Adrenal gland (tissue), 12 donors: Measurements from ENCODE around the gene PERCC1. TPM values are rescaled to one million over a fixed set of nuclear protein-coding genes. Genes with fewer than 3 reads are reported as not detected.

ENCODE experiments used
- DNase-seq, 7 donors: peaks; one replicate each; pipeline ENCODE4 v3.0.0-alpha.2; 2019 to 2020
- H3K27ac ChIP-seq, 5 donors: fragments of 200-600 bp; sonication (generic) in 4 of 5; 1 replicate in 3 of 5; 2 replicates in 2 of 5; pipeline versions ENCODE4 v1.5.1 to v1.8.0; 2016 to 2020; ENCODE audit warnings: mild to moderate bottlenecking in 1 of 5
- H3K27me3 ChIP-seq: fragments of 200-600 bp; 2 replicates; pipeline ENCODE4 v1.8.0; 2021
- H3K36me3 ChIP-seq, 2 donors: fragments of 200-600 bp; replicated peaks in 1 of 2; 1 replicate in 1 of 2; 2 replicates in 1 of 2; pipeline versions ENCODE4 v1.5.1 to v1.8.0; 2018 to 2022
- H3K4me1 ChIP-seq, 2 donors: fragments of 200-600 bp; replicated peaks in 1 of 2; 1 replicate in 1 of 2; 2 replicates in 1 of 2; pipeline versions ENCODE4 v1.5.1 to v1.8.0; 2018 to 2021
- H3K4me3 ChIP-seq, 4 donors: fragments of 200-600 bp; sonication (generic) in 3 of 4; one replicate each; pipeline ENCODE4 v1.5.1; 2016 to 2018
- H3K9me3 ChIP-seq, 3 donors: fragments of 200-600 bp; sonication (generic) in 1 of 3; replicated peaks in 1 of 3; 1 replicate in 2 of 3; 2 replicates in 1 of 3; pipeline versions ENCODE4 v1.5.1 to v1.8.0; 2016 to 2021
- POLR2A ChIP-seq, 2 donors: fragments of 450-650 bp; IDR thresholded peaks; one replicate each; pipeline ENCODE4 v1.6.1; 2017; ENCODE audit warnings: antibody characterized with exemption in 2 of 2, mild to moderate bottlenecking in 2 of 2, moderate library complexity in 1 of 2
- WGBS, 4 donors: extraction: QIAGEN DNeasy Blood & Tissue Kit in 2 of 4; methylation state at CpG; one replicate each; pipeline versions ENCODE4 v1.1.5 to v1.1.7; 2013 to 2017; 5-methylcytosine and 5-hydroxymethylcytosine counted together
- intact Hi-C, 2 donors: fragments of 100-400 bp; cut with DNase I; formaldehyde crosslinking; loops; one replicate each; pipeline versions ENCODE4 v1.14.1 to v1.15.0; 2022 to 2023
- polyA plus RNA-seq, 3 donors: library from polyadenylated mRNA; stranded (reverse); fragments of 200-250 nt in 2 of 3; fragments of 350-450 nt in 1 of 3; fragmentation: Illumina TruSeq in 1 of 3; extraction: RNeasy Lipid Tissue Mini Kit (QIAGEN cat#74804) in 1 of 3; gene quantifications; one replicate each; pipeline ENCODE4 v1.2.3, GENCODE V29; 2013 to 2014
- total RNA-seq, 9 donors: library from RNA; depleted of rRNA in 4 of 9; stranded (reverse); fragments of >200 nt in 4 of 9; fragments of 120-200 nt in 1 of 9; fragmentation: NEBNext Ultra II Directional in 1 of 9; extraction: Animal tissue kit (Norgen Biotek cat#: 25700) in 1 of 9; gene quantifications; one replicate each; pipeline versions ENCODE4 v1.1.0 to v1.2.4, GENCODE V29; 2013 to 2023
- TF ChIP-seq, protein P1 (sequence below), 6 experiments: fragments of 450-650 bp in 4 of 6; fragments of 200-600 bp in 2 of 6; sonication (generic) in 1 of 6; IDR thresholded peaks; 1 replicate in 5 of 6; 2 replicates in 1 of 6; pipeline versions ENCODE4 v1.5.1 to v1.8.0; 2016 to 2021; ENCODE audit warnings: antibody characterized with exemption in 6 of 6, mild to moderate bottlenecking in 2 of 6, moderate library complexity in 1 of 6
- donor health status: healthy with polysubstance abuse.
- donor health status: Bipolar disorder and iron deficiency.
- donor health status: DM: yes; HTN: yes; CAD: no.
- donor health status: DM: no; HTN: no; CAD: no.
- donor health status: DM: no; HTN: no; CAD: no.
- donor health status: DM: yes; HTN: yes; CAD: no.

PERCC1 gene
- total and polyA plus RNA-seq, 12 donors, result 0.69 TPM; not detected in 11

DNA sequence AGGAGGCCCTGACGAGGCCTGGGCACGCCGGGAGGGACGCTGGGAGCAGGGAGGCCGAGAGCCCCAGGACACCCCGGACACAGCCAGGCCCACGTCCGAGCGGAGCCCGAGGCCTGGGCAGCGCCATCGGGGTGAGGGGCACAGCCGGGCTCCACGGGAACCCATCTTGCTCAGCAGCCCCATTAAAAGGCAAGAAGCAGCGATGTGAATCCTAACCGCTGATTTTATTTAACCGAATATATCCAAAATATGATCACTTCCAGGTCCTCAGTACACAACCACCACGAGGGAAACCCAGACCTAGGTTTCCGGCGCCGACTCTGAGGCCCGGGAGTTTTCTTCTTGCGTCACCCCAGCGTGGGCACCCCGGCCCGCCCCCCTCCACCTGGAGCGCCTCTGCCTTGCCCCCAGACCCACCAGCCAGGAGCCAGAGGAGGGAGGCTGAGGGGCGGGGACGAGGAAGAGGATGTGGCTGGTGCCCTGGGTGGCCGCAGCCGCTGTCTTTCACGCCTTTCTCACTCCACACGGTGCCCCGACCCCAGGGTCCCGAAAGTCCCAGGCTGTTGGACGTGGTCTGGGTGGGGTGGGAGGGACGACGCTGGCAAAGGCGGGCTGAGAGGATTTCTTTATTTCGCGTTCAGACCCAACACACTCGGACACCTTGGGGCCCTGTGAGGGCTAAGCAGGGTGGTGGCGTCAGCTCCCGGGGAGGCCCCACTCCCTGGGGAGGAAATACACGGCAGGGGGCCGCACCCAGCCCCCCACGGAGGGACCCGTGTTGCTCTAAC is 14.0 kb downstream of the PERCC1 start:
- intact Hi-C loops, result no loop called here
- 82 to 86% (median 84%) methylated on average over 23 to 48 of the region's 48 CpGs for WGBS, 4 donors
- DNase-seq, result no peak
- no peaks in the 10 kb centered on the region for H3K4me1 ChIP-seq
- no peaks in the 10 kb centered on the region for H3K27me3 ChIP-seq
- no peaks in the 10 kb centered on the region for H3K9me3 ChIP-seq
- no peak overlapping the region for H3K4me3 ChIP-seq
- no peak overlapping the region for H3K27ac ChIP-seq
- TF ChIP-seq POLR2A (IDR thresholded peaks at IDR 0.05), result no peak
- peaks cover 0 to 46% of the 10 kb centered on the region in 2 donors for H3K36me3 ChIP-seq

DNA sequence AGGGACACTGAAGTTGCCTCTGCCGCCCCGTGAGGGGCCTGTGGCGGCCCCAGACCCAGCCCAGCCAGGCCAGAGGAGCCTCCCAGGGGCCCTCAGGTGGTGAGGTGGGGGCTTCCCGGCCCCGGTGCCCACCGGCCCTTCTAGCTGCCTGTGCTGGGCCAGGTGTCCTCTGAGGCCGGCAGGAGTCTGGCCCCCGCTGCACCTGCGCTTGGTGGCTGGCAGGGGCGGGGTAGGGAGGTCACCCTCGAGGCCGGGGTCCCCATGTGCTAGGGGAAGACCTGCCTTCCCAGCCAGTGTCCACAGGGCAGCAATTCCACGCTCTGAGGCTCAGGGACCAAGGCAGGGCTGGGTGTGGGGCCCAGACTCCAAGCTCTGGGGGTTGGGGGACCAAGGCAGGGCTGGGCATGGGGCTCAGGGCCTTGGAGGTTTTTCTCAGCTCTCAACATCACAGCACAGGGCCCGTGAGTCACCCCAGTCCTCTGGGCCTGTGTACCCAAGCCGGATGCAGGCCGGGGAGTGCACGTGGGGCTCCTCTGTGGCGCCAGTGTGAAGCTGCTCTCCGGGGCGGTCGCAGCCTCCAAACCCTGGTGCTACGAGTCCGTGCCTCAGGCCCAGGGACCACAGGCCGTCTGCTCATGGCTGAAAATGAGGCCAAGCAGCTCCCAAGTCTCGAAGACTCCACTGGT is 14.8 kb downstream of the PERCC1 start:
- Histone ChIP-seq H3K27me3 (no peaks in the 10 kb centered on the region), H3K36me3 (peaks cover 0 to 53% of the 10 kb centered on the region in 2 donors), H3K4me3 (no peak overlapping the region), H3K27ac (no peak overlapping the region), H3K9me3 (no peaks in the 10 kb centered on the region), H3K4me1 (no peaks in the 10 kb centered on the region)
- TF ChIP-seq, protein P1, sequence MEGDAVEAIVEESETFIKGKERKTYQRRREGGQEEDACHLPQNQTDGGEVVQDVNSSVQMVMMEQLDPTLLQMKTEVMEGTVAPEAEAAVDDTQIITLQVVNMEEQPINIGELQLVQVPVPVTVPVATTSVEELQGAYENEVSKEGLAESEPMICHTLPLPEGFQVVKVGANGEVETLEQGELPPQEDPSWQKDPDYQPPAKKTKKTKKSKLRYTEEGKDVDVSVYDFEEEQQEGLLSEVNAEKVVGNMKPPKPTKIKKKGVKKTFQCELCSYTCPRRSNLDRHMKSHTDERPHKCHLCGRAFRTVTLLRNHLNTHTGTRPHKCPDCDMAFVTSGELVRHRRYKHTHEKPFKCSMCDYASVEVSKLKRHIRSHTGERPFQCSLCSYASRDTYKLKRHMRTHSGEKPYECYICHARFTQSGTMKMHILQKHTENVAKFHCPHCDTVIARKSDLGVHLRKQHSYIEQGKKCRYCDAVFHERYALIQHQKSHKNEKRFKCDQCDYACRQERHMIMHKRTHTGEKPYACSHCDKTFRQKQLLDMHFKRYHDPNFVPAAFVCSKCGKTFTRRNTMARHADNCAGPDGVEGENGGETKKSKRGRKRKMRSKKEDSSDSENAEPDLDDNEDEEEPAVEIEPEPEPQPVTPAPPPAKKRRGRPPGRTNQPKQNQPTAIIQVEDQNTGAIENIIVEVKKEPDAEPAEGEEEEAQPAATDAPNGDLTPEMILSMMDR (IDR thresholded peaks at IDR 0.05), result no peak
- no peak for TF ChIP-seq POLR2A (IDR thresholded peaks at IDR 0.05)
- intact Hi-C loops, result no loop called here
- no peak for DNase-seq
- 85 to 89% (median 86%) methylated on average over 20 to 25 of the region's 25 CpGs; no CpG with 5 or more reads in 1 of the 4 donors for WGBS, 4 donors

DNA sequence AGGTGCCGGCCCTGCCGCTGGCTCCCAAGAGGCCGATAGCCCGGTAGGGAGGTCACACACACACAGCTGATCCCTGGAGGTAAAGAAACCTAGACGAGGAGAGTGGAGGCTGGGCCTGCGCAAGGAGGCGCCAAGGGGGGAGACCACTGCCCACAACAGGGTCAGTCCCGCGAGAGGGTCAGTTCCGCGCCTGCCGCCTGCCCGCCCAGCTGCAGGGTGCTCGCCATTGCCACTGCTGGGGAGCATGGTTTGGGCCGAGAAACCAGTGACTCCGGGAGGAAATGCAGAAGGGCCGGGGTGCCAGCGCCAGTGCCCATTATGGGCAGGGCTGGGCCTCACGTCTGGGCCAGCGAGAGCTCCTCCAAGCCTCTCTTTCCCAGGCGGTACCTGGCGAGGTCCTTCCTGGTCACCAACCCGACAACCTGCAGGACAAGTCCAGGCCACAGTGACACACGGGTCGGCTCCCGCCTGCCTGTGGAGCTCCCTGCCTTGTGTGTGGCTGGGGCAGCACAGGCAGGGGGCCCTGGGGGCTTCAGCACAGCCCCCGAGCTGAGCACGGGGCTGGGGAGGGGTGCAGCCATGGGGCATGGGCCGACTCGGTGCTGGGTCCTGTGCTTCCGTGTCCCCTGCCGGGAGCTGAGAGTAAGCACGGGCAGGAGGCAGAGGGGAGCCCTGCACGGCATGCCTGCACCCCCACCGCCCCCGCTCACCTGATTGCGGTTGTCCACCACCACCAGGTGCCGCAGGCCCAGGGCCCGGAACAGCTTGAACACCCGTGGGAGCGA is 15.6 kb downstream of the PERCC1 start:
- no peaks in the 10 kb centered on the region for H3K4me1 ChIP-seq
- TF ChIP-seq POLR2A (IDR thresholded peaks at IDR 0.05), result no peak
- TF ChIP-seq, protein P1 (IDR thresholded peaks at IDR 0.05), result no peak
- intact Hi-C loops, result no loop called here
- peaks cover 0 to 62% of the 10 kb centered on the region in 2 donors for H3K36me3 ChIP-seq
- H3K27ac ChIP-seq, result no peak overlapping the region
- no peak overlapping the region for H3K4me3 ChIP-seq
- no peak for DNase-seq
- no peaks in the 10 kb centered on the region for H3K9me3 ChIP-seq
- 90 to 93% (median 92%) methylated on average over 7 to 41 of the region's 41 CpGs for WGBS, 4 donors
- no peaks in the 10 kb centered on the region for H3K27me3 ChIP-seq

DNA sequence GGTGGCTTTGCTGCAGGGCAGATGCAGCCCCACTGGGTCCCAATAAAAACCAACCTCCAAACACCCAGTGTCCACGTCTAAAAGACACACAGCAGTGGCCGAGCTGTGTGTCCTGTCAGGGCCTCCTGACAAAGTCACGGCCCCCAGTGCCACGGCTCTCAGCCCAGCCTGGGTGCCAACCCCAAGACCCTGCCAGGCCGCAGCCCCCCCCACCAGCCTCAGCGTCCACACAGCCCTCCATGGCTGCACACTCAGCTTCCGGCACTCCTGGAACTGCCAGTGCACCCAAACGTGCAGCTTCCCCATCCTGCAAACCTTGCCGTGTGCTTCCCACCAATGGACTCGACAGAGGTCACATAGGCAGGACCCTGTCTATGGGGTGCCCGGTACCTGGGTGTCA is 17.1 kb downstream of the PERCC1 start:
- 89 to 94% (median 94%) methylated on average over 6 to 11 of the region's 11 CpGs for WGBS, 4 donors
- Histone ChIP-seq H3K27ac (no peak overlapping the region), H3K4me1 (no peaks in the 10 kb centered on the region), H3K4me3 (no peak overlapping the region), H3K27me3 (no peaks in the 10 kb centered on the region), H3K9me3 (no peaks in the 10 kb centered on the region), H3K36me3 (peaks cover 0 to 76% of the 10 kb centered on the region in 2 donors)
- no peak for TF ChIP-seq POLR2A (IDR thresholded peaks at IDR 0.05)
- TF ChIP-seq, protein P1 (IDR thresholded peaks at IDR 0.05), result no peak
- DNase-seq, result no peak
- intact Hi-C loops, result no loop called here
